ENCODE data around the gene DYNLT2.

The DYNLT2 gene

GRCh38 chr6:169782966-169783365 is 31.6 kb upstream of the DYNLT2 start:
- H3K9ac ChIP-seq (ENCODE audit: low read length): no peak overlapping the region
- no peak for DNase-seq (ENCODE audit: low read depth)

GRCh38 chr6:169780571-169781091 is 29.3 kb upstream of the DYNLT2 start:
- H3K4me3 ChIP-seq (ENCODE audit: low read length): no peak overlapping the region
- H3K9me3 ChIP-seq (ENCODE audit: control insufficient read depth, low read length): no peaks in the 10 kb centered on the region
- H3K9ac ChIP-seq (ENCODE audit: low read length): no peak overlapping the region
- peaks cover 5% of the 10 kb centered on the region for H3K4me1 ChIP-seq (ENCODE audit: control insufficient read depth, insufficient read depth, low read length)
- H3K36me3 ChIP-seq (ENCODE audit: control insufficient read depth, insufficient read depth, low read length, severe bottlenecking): peaks cover 30% of the 10 kb centered on the region
- peak; percentile 94 for DNase-seq (ENCODE audit: low read depth)
- no peaks in the 10 kb centered on the region for H3K27me3 ChIP-seq (replicated peaks; ENCODE audit: control insufficient read depth, insufficient read depth, low read length)

More at GRCh38 chr6:169782966-169783365, 31.6 kb upstream of the DYNLT2 start:
- Histone ChIP-seq H3K4me3 (ENCODE audit: low read length) (no peak overlapping the region), H3K4me1 (ENCODE audit: control insufficient read depth, insufficient read depth, low read length) (peaks cover 5% of the 10 kb centered on the region), H3K9me3 (ENCODE audit: control insufficient read depth, low read length) (no peaks in the 10 kb centered on the region), H3K27me3 (replicated peaks; ENCODE audit: control insufficient read depth, insufficient read depth, low read length) (no peaks in the 10 kb centered on the region), H3K36me3 (ENCODE audit: control insufficient read depth, insufficient read depth, low read length, severe bottlenecking) (peaks cover 13% of the 10 kb centered on the region)

GRCh38 chr6:169779896-169780295 is 28.5 kb upstream of the DYNLT2 start:
- DNase-seq (ENCODE audit: low read depth): no peak
- Histone ChIP-seq H3K36me3 (ENCODE audit: control insufficient read depth, insufficient read depth, low read length, severe bottlenecking) (peaks cover 32% of the 10 kb centered on the region), H3K4me3 (ENCODE audit: low read length) (no peak overlapping the region), H3K4me1 (ENCODE audit: control insufficient read depth, insufficient read depth, low read length) (peaks cover 5% of the 10 kb centered on the region), H3K9me3 (ENCODE audit: control insufficient read depth, low read length) (no peaks in the 10 kb centered on the region), H3K27me3 (replicated peaks; ENCODE audit: control insufficient read depth, insufficient read depth, low read length) (no peaks in the 10 kb centered on the region), H3K9ac (ENCODE audit: low read length) (no peak overlapping the region)

- DNase-seq (ENCODE audit: low read depth): no peak
- Histone ChIP-seq H3K9ac (ENCODE audit: low read length) (no peak overlapping the region), H3K9me3 (ENCODE audit: control insufficient read depth, low read length) (no peaks in the 10 kb centered on the region), H3K4me3 (ENCODE audit: low read length) (no peak overlapping the region), H3K4me1 (ENCODE audit: control insufficient read depth, insufficient read depth, low read length) (peaks cover 5% of the 10 kb centered on the region), H3K36me3 (ENCODE audit: control insufficient read depth, insufficient read depth, low read length, severe bottlenecking) (peaks cover 35% of the 10 kb centered on the region), H3K27me3 (replicated peaks; ENCODE audit: control insufficient read depth, insufficient read depth, low read length) (no peaks in the 10 kb centered on the region)
These were observed 27.9 kb upstream of the DYNLT2 start for GRCh38 chr6:169779092-169779815.

- Histone ChIP-seq H3K4me1 (ENCODE audit: control insufficient read depth, insufficient read depth, low read length) (peaks cover 2% of the 10 kb centered on the region), H3K9me3 (ENCODE audit: control insufficient read depth, low read length) (no peaks in the 10 kb centered on the region), H3K9ac (ENCODE audit: low read length) (no peak overlapping the region), H3K36me3 (ENCODE audit: control insufficient read depth, insufficient read depth, low read length, severe bottlenecking) (peaks cover 37% of the 10 kb centered on the region), H3K27me3 (replicated peaks; ENCODE audit: control insufficient read depth, insufficient read depth, low read length) (no peaks in the 10 kb centered on the region), H3K4me3 (ENCODE audit: low read length) (no peak overlapping the region)
- DNase-seq (ENCODE audit: low read depth): no peak
These were observed 27.3 kb upstream of the DYNLT2 start for GRCh38 chr6:169778646-169779045.

- peaks cover 37% of the 10 kb centered on the region for H3K36me3 ChIP-seq (ENCODE audit: control insufficient read depth, insufficient read depth, low read length, severe bottlenecking)
These were observed 26.5 kb upstream of the DYNLT2 start for GRCh38 chr6:169777896-169778295.

GRCh38 chr6:169776379-169776778 is 25.0 kb upstream of the DYNLT2 start:
- H3K9me3 ChIP-seq (ENCODE audit: control insufficient read depth, low read length): no peaks in the 10 kb centered on the region
- H3K27me3 ChIP-seq (replicated peaks; ENCODE audit: control insufficient read depth, insufficient read depth, low read length): no peaks in the 10 kb centered on the region
- H3K4me1 ChIP-seq (ENCODE audit: control insufficient read depth, insufficient read depth, low read length): no peaks in the 10 kb centered on the region
- DNase-seq (ENCODE audit: low read depth): no peak
- H3K36me3 ChIP-seq (ENCODE audit: control insufficient read depth, insufficient read depth, low read length, severe bottlenecking): peaks cover 44% of the 10 kb centered on the region
- H3K4me3 ChIP-seq (ENCODE audit: low read length): no peak overlapping the region
- no peak overlapping the region for H3K9ac ChIP-seq (ENCODE audit: low read length)

More at GRCh38 chr6:169777896-169778295, 26.5 kb upstream of the DYNLT2 start:
- no peak for DNase-seq (ENCODE audit: low read depth)
- Histone ChIP-seq H3K9ac (ENCODE audit: low read length) (no peak overlapping the region), H3K4me1 (ENCODE audit: control insufficient read depth, insufficient read depth, low read length) (no peaks in the 10 kb centered on the region), H3K4me3 (ENCODE audit: low read length) (no peak overlapping the region), H3K9me3 (ENCODE audit: control insufficient read depth, low read length) (no peaks in the 10 kb centered on the region), H3K27me3 (replicated peaks; ENCODE audit: control insufficient read depth, insufficient read depth, low read length) (no peaks in the 10 kb centered on the region)

GRCh38 chr6:169775321-169775720 is 23.9 kb upstream of the DYNLT2 start:
- no peaks in the 10 kb centered on the region for H3K27me3 ChIP-seq (replicated peaks; ENCODE audit: control insufficient read depth, insufficient read depth, low read length)
- no peaks in the 10 kb centered on the region for H3K9me3 ChIP-seq (ENCODE audit: control insufficient read depth, low read length)
- H3K4me1 ChIP-seq (ENCODE audit: control insufficient read depth, insufficient read depth, low read length): no peaks in the 10 kb centered on the region
- no peak for DNase-seq (ENCODE audit: low read depth)
- H3K36me3 ChIP-seq (ENCODE audit: control insufficient read depth, insufficient read depth, low read length, severe bottlenecking): peaks cover 41% of the 10 kb centered on the region
- no peak overlapping the region for H3K9ac ChIP-seq (ENCODE audit: low read length)
- H3K4me3 ChIP-seq (ENCODE audit: low read length): no peak overlapping the region

GRCh38 chr6:169774347-169774746 is 23.0 kb upstream of the DYNLT2 start:
- no peak for DNase-seq (ENCODE audit: low read depth)
- no peaks in the 10 kb centered on the region for H3K27me3 ChIP-seq (replicated peaks; ENCODE audit: control insufficient read depth, insufficient read depth, low read length)
- H3K4me3 ChIP-seq (ENCODE audit: low read length): no peak overlapping the region
- H3K4me1 ChIP-seq (ENCODE audit: control insufficient read depth, insufficient read depth, low read length): no peaks in the 10 kb centered on the region
- H3K9ac ChIP-seq (ENCODE audit: low read length): no peak overlapping the region
- peaks cover 45% of the 10 kb centered on the region for H3K36me3 ChIP-seq (ENCODE audit: control insufficient read depth, insufficient read depth, low read length, severe bottlenecking)
- no peaks in the 10 kb centered on the region for H3K9me3 ChIP-seq (ENCODE audit: control insufficient read depth, low read length)

GRCh38 chr6:169766921-169767736 is 15.8 kb upstream of the DYNLT2 start:
- H3K9ac ChIP-seq (ENCODE audit: low read length): no peak overlapping the region
- peaks cover 74% of the 10 kb centered on the region for H3K36me3 ChIP-seq (ENCODE audit: control insufficient read depth, insufficient read depth, low read length, severe bottlenecking)
- no peaks in the 10 kb centered on the region for H3K4me1 ChIP-seq (ENCODE audit: control insufficient read depth, insufficient read depth, low read length)
- no peaks in the 10 kb centered on the region for H3K9me3 ChIP-seq (ENCODE audit: control insufficient read depth, low read length)
- no peaks in the 10 kb centered on the region for H3K27me3 ChIP-seq (replicated peaks; ENCODE audit: control insufficient read depth, insufficient read depth, low read length)
- H3K4me3 ChIP-seq (ENCODE audit: low read length): no peak overlapping the region
- no peak for DNase-seq (ENCODE audit: low read depth)

- H3K9ac ChIP-seq (ENCODE audit: low read length): no peak overlapping the region
- H3K9me3 ChIP-seq (ENCODE audit: control insufficient read depth, low read length): no peaks in the 10 kb centered on the region
- H3K4me3 ChIP-seq (ENCODE audit: low read length): no peak overlapping the region
- no peaks in the 10 kb centered on the region for H3K4me1 ChIP-seq (ENCODE audit: control insufficient read depth, insufficient read depth, low read length)
- no peaks in the 10 kb centered on the region for H3K27me3 ChIP-seq (replicated peaks; ENCODE audit: control insufficient read depth, insufficient read depth, low read length)
- H3K36me3 ChIP-seq (ENCODE audit: control insufficient read depth, insufficient read depth, low read length, severe bottlenecking): peaks cover 78% of the 10 kb centered on the region
- DNase-seq (ENCODE audit: low read depth): peak; percentile 49
These were observed 14.9 kb upstream of the DYNLT2 start for GRCh38 chr6:169766232-169766631.

Data from adipocyte (in vitro differentiated cells).